HepG2 (cell line): ENCODE data around the gene ARL16. TPM values are rescaled to one million over a fixed set of nuclear protein-coding genes. Genes with fewer than 3 reads are reported as not detected.

Experiments used
- DMAP1 ChIP-seq: IDR thresholded peaks from 2 replicates; pipeline ENCODE4 v1.6.1; 2016
- FOXA1 ChIP-seq, 2 experiments: fragments of 450-650 bp in 1 of 2; sonication (generic) in 1 of 2; formaldehyde crosslinking in 1 of 2; IDR thresholded peaks; 2 replicates each; pipeline versions ENCODE4 v1.4.0 to v1.6.1; 2016 to 2020; ENCODE audit warnings: missing genetic modification reagents in 1 of 2
- HDAC6 ChIP-seq: fragments of 200-600 bp; sonication (generic); IDR thresholded peaks from 2 replicates; pipeline ENCODE4 v1.7.0; 2017; ENCODE audit warnings: mild to moderate bottlenecking, antibody characterized with exemption, low read length, low read depth
- LCORL ChIP-seq, 2 experiments: fragments of 450-650 bp in 1 of 2; sonication (generic) in 1 of 2; formaldehyde crosslinking in 1 of 2; IDR thresholded peaks; 2 replicates each; pipeline versions ENCODE4 v1.5.0 to v1.6.1; 2017 to 2020; ENCODE audit warnings: antibody characterized with exemption in 1 of 2, missing genetic modification reagents in 1 of 2
- MAFG ChIP-seq: sonication (generic); formaldehyde crosslinking; IDR thresholded peaks from 2 replicates; pipeline ENCODE4 v1.5.1; 2020; ENCODE audit warnings: mild to moderate bottlenecking, missing genetic modification reagents
- RBAK ChIP-seq: sonication (generic); formaldehyde crosslinking; IDR thresholded peaks from 2 replicates; pipeline ENCODE4 v1.5.1; 2020; ENCODE audit warnings: mild to moderate bottlenecking, missing genetic modification reagents
- SMARCC2 ChIP-seq: fragments of 450-650 bp; IDR thresholded peaks from 2 replicates; pipeline ENCODE4 v1.6.1; 2017; ENCODE audit warnings: antibody characterized with exemption, mild to moderate bottlenecking
- TOE1 ChIP-seq: sonication (generic); formaldehyde crosslinking; IDR thresholded peaks from 2 replicates; pipeline ENCODE4 v1.4.0; 2020; ENCODE audit warnings: mild to moderate bottlenecking, missing genetic modification reagents
- ZIK1 ChIP-seq: sonication (generic); formaldehyde crosslinking; IDR thresholded peaks from 2 replicates; pipeline ENCODE4 v1.5.0; 2020; ENCODE audit warnings: mild to moderate bottlenecking, low read depth, missing genetic modification reagents, borderline replicate concordance
- ZNF326 ChIP-seq: sonication (generic); formaldehyde crosslinking; IDR thresholded peaks from 2 replicates; pipeline ENCODE4 v1.4.0; 2020; ENCODE audit warnings: missing genetic modification reagents, borderline replicate concordance
- ZNF672 ChIP-seq: sonication (generic); formaldehyde crosslinking; IDR thresholded peaks from 2 replicates; pipeline ENCODE4 v1.8.1; 2022; ENCODE audit warnings: missing genetic modification reagents
- ZNF678 ChIP-seq: sonication (generic); formaldehyde crosslinking; IDR thresholded peaks from 2 replicates; pipeline ENCODE4 v1.4.0; 2020; ENCODE audit warnings: mild to moderate bottlenecking, missing genetic modification reagents
- polyA plus RNA-seq, 8 experiments: library from polyadenylated mRNA; depleted of rRNA in 3 of 8; stranded (reverse) in 7 of 8; unstranded in 1 of 8; fragments of >200 nt; fragmentation: Illumina TruSeq in 4 of 8; extraction: Trizol in 4 of 8; gene quantifications; 2 replicates each; pipeline versions ENCODE4 v1.2.1 to v1.2.3, GENCODE V29; 2011 to 2016; ENCODE audit warnings: low read depth in 4 of 8, missing spikeins in 1 of 8, mixed read lengths in 1 of 8; ENCODE audit not compliant: insufficient read depth in 1 of 8
- total RNA-seq, 5 experiments: library from RNA; depleted of rRNA; stranded (reverse); fragments of >200 nt; fragmentation: Illumina TruSeq; extraction: Trizol; gene quantifications; 2 replicates each; pipeline ENCODE4 v1.2.3, GENCODE V29; 2016; ENCODE audit warnings: low read depth in 1 of 5
- TF ChIP-seq, protein P1 (sequence below): sonication (generic); formaldehyde crosslinking; IDR thresholded peaks from 2 replicates; pipeline ENCODE4 v1.4.0; 2020; ENCODE audit warnings: missing genetic modification reagents, borderline replicate concordance
- TF ChIP-seq, protein P2 (sequence below): sonication (generic); formaldehyde crosslinking; IDR thresholded peaks from 2 replicates; pipeline ENCODE4 v1.4.0; 2020; ENCODE audit warnings: missing genetic modification reagents
- TF ChIP-seq, protein P3 (sequence below): sonication (generic); formaldehyde crosslinking; IDR thresholded peaks from 2 replicates; pipeline ENCODE4 v1.5.1; 2020; ENCODE audit warnings: missing genetic modification reagents, mild to moderate bottlenecking, borderline replicate concordance
- TF ChIP-seq, protein P4 (sequence below), 2 experiments: sonication (generic) in 1 of 2; formaldehyde crosslinking in 1 of 2; IDR thresholded peaks; 2 replicates each; pipeline versions ENCODE4 v1.4.0 to v1.6.1; 2016 to 2020; ENCODE audit warnings: borderline replicate concordance in 1 of 2, low read depth in 1 of 2, mild to moderate bottlenecking in 1 of 2, missing genetic modification reagents in 1 of 2

The ARL16 gene
- total and polyA plus RNA-seq, 2 of the 13 experiments (the other 11 are each of a cell fraction or from before 2014, with no cell fraction given) = 20.8 to 30.8 TPM

DNA sequence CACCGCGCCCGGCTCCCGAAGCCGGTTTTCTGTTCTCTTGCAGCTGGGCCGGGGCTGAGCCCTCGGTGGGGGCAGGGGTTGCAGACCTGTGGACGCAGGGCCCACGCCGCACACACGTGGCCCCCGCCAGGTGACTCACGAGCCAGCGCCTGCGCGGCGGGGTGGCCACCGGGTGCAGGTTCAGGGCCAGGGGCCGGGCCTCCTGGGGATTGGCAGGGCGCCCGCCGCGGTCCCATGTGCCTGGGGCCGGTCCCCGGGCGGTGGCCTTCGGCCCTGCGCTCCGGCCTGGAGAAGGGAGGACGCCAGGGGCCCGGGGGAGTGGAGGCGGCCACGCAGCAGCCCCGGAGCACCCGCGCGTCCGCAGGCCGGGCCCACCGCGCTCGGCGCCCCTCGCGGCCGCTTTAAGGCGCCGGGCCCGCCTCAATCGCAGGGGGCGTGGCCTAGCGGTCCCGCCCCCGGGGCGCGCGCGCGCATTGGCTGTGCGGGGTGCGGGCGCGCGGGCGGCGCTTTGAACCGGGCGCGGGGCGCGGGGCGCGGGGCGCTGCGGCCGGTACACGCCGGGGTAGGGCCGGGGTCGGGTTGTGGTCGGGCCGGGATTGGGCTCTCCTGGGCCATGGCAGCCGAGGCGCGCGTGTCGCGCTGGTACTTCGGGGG, 28.3 kb upstream of the ARL16 start, which contains the start of gene SLC25A10 (continued):
- TF ChIP-seq, protein P1, sequence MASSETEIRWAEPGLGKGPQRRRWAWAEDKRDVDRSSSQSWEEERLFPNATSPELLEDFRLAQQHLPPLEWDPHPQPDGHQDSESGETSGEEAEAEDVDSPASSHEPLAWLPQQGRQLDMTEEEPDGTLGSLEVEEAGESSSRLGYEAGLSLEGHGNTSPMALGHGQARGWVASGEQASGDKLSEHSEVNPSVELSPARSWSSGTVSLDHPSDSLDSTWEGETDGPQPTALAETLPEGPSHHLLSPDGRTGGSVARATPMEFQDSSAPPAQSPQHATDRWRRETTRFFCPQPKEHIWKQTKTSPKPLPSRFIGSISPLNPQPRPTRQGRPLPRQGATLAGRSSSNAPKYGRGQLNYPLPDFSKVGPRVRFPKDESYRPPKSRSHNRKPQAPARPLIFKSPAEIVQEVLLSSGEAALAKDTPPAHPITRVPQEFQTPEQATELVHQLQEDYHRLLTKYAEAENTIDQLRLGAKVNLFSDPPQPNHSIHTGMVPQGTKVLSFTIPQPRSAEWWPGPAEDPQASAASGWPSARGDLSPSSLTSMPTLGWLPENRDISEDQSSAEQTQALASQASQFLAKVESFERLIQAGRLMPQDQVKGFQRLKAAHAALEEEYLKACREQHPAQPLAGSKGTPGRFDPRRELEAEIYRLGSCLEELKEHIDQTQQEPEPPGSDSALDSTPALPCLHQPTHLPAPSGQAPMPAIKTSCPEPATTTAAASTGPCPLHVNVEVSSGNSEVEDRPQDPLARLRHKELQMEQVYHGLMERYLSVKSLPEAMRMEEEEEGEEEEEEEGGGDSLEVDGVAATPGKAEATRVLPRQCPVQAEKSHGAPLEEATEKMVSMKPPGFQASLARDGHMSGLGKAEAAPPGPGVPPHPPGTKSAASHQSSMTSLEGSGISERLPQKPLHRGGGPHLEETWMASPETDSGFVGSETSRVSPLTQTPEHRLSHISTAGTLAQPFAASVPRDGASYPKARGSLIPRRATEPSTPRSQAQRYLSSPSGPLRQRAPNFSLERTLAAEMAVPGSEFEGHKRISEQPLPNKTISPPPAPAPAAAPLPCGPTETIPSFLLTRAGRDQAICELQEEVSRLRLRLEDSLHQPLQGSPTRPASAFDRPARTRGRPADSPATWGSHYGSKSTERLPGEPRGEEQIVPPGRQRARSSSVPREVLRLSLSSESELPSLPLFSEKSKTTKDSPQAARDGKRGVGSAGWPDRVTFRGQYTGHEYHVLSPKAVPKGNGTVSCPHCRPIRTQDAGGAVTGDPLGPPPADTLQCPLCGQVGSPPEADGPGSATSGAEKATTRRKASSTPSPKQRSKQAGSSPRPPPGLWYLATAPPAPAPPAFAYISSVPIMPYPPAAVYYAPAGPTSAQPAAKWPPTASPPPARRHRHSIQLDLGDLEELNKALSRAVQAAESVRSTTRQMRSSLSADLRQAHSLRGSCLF (CRISPR knock-in tag) = peak; percentile 96
- TF ChIP-seq FOXA1 (IDR thresholded peaks at IDR 0.05) (no peak), FOXA1 (CRISPR knock-in tag; IDR thresholded peaks at IDR 0.05) (peak; percentile 87), HDAC6 (no peak), DMAP1 (CRISPR knock-in tag) (peak; percentile 95), ZNF672 (CRISPR knock-in tag) (peak; percentile 88; the same call in 1 of the 2 replicates), ZNF326 (CRISPR knock-in tag) (peak; percentile 79; the same call in 1 of the 2 replicates), SMARCC2 (no peak), MAFG (CRISPR knock-in tag) (0 out of 2 replicates have a peak, but pooled peaks have one; percentile 7), TOE1 (CRISPR knock-in tag) (peak; percentile 95; the same call in 1 of the 2 replicates), RBAK (CRISPR knock-in tag) (no peak), LCORL (IDR thresholded peaks at IDR 0.05) (no peak), LCORL (CRISPR knock-in tag; IDR thresholded peaks at IDR 0.05) (peak; percentile 82), ZIK1 (CRISPR knock-in tag) (peak; percentile 99), ZNF678 (CRISPR knock-in tag) (peak; percentile 97)
- TF ChIP-seq, protein P2, sequence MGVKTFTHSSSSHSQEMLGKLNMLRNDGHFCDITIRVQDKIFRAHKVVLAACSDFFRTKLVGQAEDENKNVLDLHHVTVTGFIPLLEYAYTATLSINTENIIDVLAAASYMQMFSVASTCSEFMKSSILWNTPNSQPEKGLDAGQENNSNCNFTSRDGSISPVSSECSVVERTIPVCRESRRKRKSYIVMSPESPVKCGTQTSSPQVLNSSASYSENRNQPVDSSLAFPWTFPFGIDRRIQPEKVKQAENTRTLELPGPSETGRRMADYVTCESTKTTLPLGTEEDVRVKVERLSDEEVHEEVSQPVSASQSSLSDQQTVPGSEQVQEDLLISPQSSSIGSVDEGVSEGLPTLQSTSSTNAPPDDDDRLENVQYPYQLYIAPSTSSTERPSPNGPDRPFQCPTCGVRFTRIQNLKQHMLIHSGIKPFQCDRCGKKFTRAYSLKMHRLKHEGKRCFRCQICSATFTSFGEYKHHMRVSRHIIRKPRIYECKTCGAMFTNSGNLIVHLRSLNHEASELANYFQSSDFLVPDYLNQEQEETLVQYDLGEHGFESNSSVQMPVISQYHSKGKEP (CRISPR knock-in tag) = peak; percentile 98
- TF ChIP-seq, protein P3, sequence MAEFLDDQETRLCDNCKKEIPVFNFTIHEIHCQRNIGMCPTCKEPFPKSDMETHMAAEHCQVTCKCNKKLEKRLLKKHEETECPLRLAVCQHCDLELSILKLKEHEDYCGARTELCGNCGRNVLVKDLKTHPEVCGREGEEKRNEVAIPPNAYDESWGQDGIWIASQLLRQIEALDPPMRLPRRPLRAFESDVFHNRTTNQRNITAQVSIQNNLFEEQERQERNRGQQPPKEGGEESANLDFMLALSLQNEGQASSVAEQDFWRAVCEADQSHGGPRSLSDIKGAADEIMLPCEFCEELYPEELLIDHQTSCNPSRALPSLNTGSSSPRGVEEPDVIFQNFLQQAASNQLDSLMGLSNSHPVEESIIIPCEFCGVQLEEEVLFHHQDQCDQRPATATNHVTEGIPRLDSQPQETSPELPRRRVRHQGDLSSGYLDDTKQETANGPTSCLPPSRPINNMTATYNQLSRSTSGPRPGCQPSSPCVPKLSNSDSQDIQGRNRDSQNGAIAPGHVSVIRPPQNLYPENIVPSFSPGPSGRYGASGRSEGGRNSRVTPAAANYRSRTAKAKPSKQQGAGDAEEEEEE (CRISPR knock-in tag) = no peak
- TF ChIP-seq, protein P4, sequence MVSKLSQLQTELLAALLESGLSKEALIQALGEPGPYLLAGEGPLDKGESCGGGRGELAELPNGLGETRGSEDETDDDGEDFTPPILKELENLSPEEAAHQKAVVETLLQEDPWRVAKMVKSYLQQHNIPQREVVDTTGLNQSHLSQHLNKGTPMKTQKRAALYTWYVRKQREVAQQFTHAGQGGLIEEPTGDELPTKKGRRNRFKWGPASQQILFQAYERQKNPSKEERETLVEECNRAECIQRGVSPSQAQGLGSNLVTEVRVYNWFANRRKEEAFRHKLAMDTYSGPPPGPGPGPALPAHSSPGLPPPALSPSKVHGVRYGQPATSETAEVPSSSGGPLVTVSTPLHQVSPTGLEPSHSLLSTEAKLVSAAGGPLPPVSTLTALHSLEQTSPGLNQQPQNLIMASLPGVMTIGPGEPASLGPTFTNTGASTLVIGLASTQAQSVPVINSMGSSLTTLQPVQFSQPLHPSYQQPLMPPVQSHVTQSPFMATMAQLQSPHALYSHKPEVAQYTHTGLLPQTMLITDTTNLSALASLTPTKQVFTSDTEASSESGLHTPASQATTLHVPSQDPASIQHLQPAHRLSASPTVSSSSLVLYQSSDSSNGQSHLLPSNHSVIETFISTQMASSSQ (IDR thresholded peaks at IDR 0.05; ENCODE audit: low read depth) = no peak
- TF ChIP-seq, protein P4 (CRISPR knock-in tag; IDR thresholded peaks at IDR 0.05; ENCODE audit: borderline replicate concordance) = peak; percentile 87
